CD4-positive, alpha-beta T cell treated with Interleukin-15 for 1 hour (primary cell): ENCODE measurements around the gene ZNF202.
"Not testable (repeated sequence)": the region's sequence is repeated elsewhere in the genome, so short reads cannot be mapped to it uniquely, and the experiment has no call there.

Source experiments
- DNase-seq: peaks from one replicate; pipeline ENCODE4 v3.0.0-alpha.2; 2020

Gene ZNF202

GRCh38 chr11:123740787-123741158 lies 687 bp downstream of the ZNF202 start:
- no peak for DNase-seq

- DNase-seq: no peak
Measured at GRCh38 chr11:123738374-123738773, 3.1 kb downstream of the ZNF202 start.

- no peak for DNase-seq
Measured at GRCh38 chr11:123736769-123737168, 4.7 kb downstream of the ZNF202 start.

GRCh38 chr11:123729602-123730001 lies 11.9 kb downstream of the ZNF202 start:
- DNase-seq: no peak

GRCh38 chr11:123725995-123726655 lies 15.3 kb downstream of the ZNF202 start:
- DNase-seq: no peak

GRCh38 chr11:123719452-123719851 lies 22.0 kb downstream of the ZNF202 start:
- DNase-seq: no peak

- DNase-seq: no peak
Measured at GRCh38 chr11:123718469-123718868, 23.0 kb downstream of the ZNF202 start.

GRCh38 chr11:123718063-123718462 lies 23.4 kb downstream of the ZNF202 start:
- DNase-seq: no peak

- not testable (repeated sequence) for DNase-seq
Measured at GRCh38 chr11:123712627-123713026, 28.8 kb downstream of the ZNF202 start.

GRCh38 chr11:123707606-123708205 lies 33.8 kb downstream of the ZNF202 start:
- DNase-seq: peak; percentile 30

GRCh38 chr11:123707206-123707605 lies 34.3 kb downstream of the ZNF202 start:
- DNase-seq: no peak

- DNase-seq: no peak
Measured at GRCh38 chr11:123704341-123704740, 37.1 kb downstream of the ZNF202 start.

- DNase-seq: no peak
Measured at GRCh38 chr11:123702696-123703095, 38.8 kb downstream of the ZNF202 start.

- DNase-seq: no peak
Measured at GRCh38 chr11:123702139-123702538, 39.3 kb downstream of the ZNF202 start.

- no peak for DNase-seq
Measured at GRCh38 chr11:123700772-123701171, 40.7 kb downstream of the ZNF202 start.

- DNase-seq: no peak
Measured at GRCh38 chr11:123698546-123699127, 42.8 kb downstream of the ZNF202 start.

GRCh38 chr11:123696183-123696582 lies 45.3 kb downstream of the ZNF202 start:
- DNase-seq: no peak

GRCh38 chr11:123695231-123695630 lies 46.2 kb downstream of the ZNF202 start:
- DNase-seq: no peak

- no peak for DNase-seq
Measured at GRCh38 chr11:123694551-123694950, 46.9 kb downstream of the ZNF202 start.

- no peak for DNase-seq
Measured at GRCh38 chr11:123692961-123693360, 48.5 kb downstream of the ZNF202 start.

- DNase-seq: no peak
Measured at GRCh38 chr11:123690485-123690884, 51.0 kb downstream of the ZNF202 start.

GRCh38 chr11:123684601-123685000 lies 56.9 kb downstream of the ZNF202 start:
- no peak for DNase-seq

GRCh38 chr11:123683428-123684170 lies 57.9 kb downstream of the ZNF202 start:
- DNase-seq: no peak
